8988T (cell line): ENCODE results near the gene SPPL2A.

Experiments used
- DNase-seq: peaks from one replicate; pipeline ENCODE4 v3.0.0; 2011

Gene SPPL2A

GRCh38 chr15:50685976-50686468, 79.5 kb downstream of the SPPL2A start:
- no peak for DNase-seq

GRCh38 chr15:50685191-50685975, 80.1 kb downstream of the SPPL2A start:
- no peak for DNase-seq

GRCh38 chr15:50681467-50681866, 84.0 kb downstream of the SPPL2A start:
- DNase-seq: no peak

GRCh38 chr15:50676799-50677483, 88.6 kb downstream of the SPPL2A start:
- no peak for DNase-seq

GRCh38 chr15:50675535-50676144, 89.9 kb downstream of the SPPL2A start:
- no peak for DNase-seq

GRCh38 chr15:50670115-50670514, 95.4 kb downstream of the SPPL2A start:
- no peak for DNase-seq

- DNase-seq: no peak
Measured at GRCh38 chr15:50669611-50670010, 95.9 kb downstream of the SPPL2A start.

- DNase-seq: no peak
Measured at GRCh38 chr15:50665938-50666337, 99.6 kb downstream of the SPPL2A start.

- DNase-seq: no peak
Measured at GRCh38 chr15:50655555-50655954, 110.0 kb downstream of the SPPL2A start.

GRCh38 chr15:50653156-50653743, 112.3 kb downstream of the SPPL2A start:
- DNase-seq: no peak

GRCh38 chr15:50652671-50653070, 112.8 kb downstream of the SPPL2A start:
- DNase-seq: no peak
